GM18526 (cell line): ENCODE measurements around the gene SKIDA1.

Experiments used
- POLR2A ChIP-seq: IDR thresholded peaks from 3 replicates; pipeline ENCODE4 v1.6.1; 2011; ENCODE audit not compliant: insufficient read length; ENCODE audit errors: extremely low read depth

SKIDA1 gene

GRCh38 chr10:21498377-21498776 is 27.1 kb downstream of the SKIDA1 start:
- TF ChIP-seq POLR2A: no peak

GRCh38 chr10:21497177-21497807 is 28.2 kb downstream of the SKIDA1 start:
- TF ChIP-seq POLR2A: no peak

- TF ChIP-seq POLR2A: no peak
Observed at GRCh38 chr10:21496343-21497176, 28.9 kb downstream of the SKIDA1 start.

GRCh38 chr10:21495752-21496342 is 29.6 kb downstream of the SKIDA1 start:
- no peak for TF ChIP-seq POLR2A

- no peak for TF ChIP-seq POLR2A
Observed at GRCh38 chr10:21495002-21495751, 30.3 kb downstream of the SKIDA1 start.

GRCh38 chr10:21494191-21495001 is 31.1 kb downstream of the SKIDA1 start:
- no peak for TF ChIP-seq POLR2A

GRCh38 chr10:21493784-21494183 is 31.7 kb downstream of the SKIDA1 start:
- TF ChIP-seq POLR2A: no peak

- no peak for TF ChIP-seq POLR2A
Observed at GRCh38 chr10:21492421-21492820, 33.1 kb downstream of the SKIDA1 start.

GRCh38 chr10:21490711-21491105 is 34.8 kb downstream of the SKIDA1 start:
- TF ChIP-seq POLR2A: no peak

- TF ChIP-seq POLR2A: no peak
Observed at GRCh38 chr10:21490028-21490710, 35.3 kb downstream of the SKIDA1 start.

GRCh38 chr10:21488957-21489446 is 36.5 kb downstream of the SKIDA1 start:
- TF ChIP-seq POLR2A: no peak

- no peak for TF ChIP-seq POLR2A
Observed at GRCh38 chr10:21488246-21488956, 37.1 kb downstream of the SKIDA1 start.

GRCh38 chr10:21487416-21488180 is 37.9 kb downstream of the SKIDA1 start:
- no peak for TF ChIP-seq POLR2A

- no peak for TF ChIP-seq POLR2A
Observed at GRCh38 chr10:21482821-21483220, 42.7 kb downstream of the SKIDA1 start.
